ENCODE data around the gene FOXC2.

Gene FOXC2

GRCh38 chr16:86566601-86566965 is at the start of gene FOXC2:
TSS of gene FOXC2 (plus strand) at chr16:86566829. CDS start at chr16:86567336, 507 bp downstream.
- DNase-seq (ENCODE audit: low read depth in 2 of 2) = peak; percentile 57 to 58

GRCh38 chr16:86517033-86517432 is 49.6 kb upstream of the FOXC2 start:
- DNase-seq (ENCODE audit: low read depth in 2 of 2) = no peak

- DNase-seq (ENCODE audit: low read depth in 2 of 2) = no peak
These were observed 48.9 kb upstream of the FOXC2 start for GRCh38 chr16:86517652-86518258.

- DNase-seq (ENCODE audit: low read depth in 2 of 2) = no peak
These were observed 47.5 kb upstream of the FOXC2 start for GRCh38 chr16:86519007-86519648.

GRCh38 chr16:86519649-86520316 is 46.8 kb upstream of the FOXC2 start:
- DNase-seq (ENCODE audit: low read depth in 2 of 2) = peak; percentile 38 to 43

GRCh38 chr16:86520317-86521210 is 46.1 kb upstream of the FOXC2 start:
- no peak for DNase-seq (ENCODE audit: low read depth in 2 of 2)

- DNase-seq (ENCODE audit: low read depth in 2 of 2) = no peak
These were observed 45.1 kb upstream of the FOXC2 start for GRCh38 chr16:86521236-86522197.

GRCh38 chr16:86522634-86523033 is 44.0 kb upstream of the FOXC2 start:
- no peak for DNase-seq (ENCODE audit: low read depth in 2 of 2)

- no peak for DNase-seq (ENCODE audit: low read depth in 2 of 2)
These were observed 43.4 kb upstream of the FOXC2 start for GRCh38 chr16:86523166-86523740.

- DNase-seq (ENCODE audit: low read depth in 2 of 2) = no peak
These were observed 42.6 kb upstream of the FOXC2 start for GRCh38 chr16:86524029-86524428.

GRCh38 chr16:86525696-86526095 is 40.9 kb upstream of the FOXC2 start:
- no peak for DNase-seq (ENCODE audit: low read depth in 2 of 2)

- DNase-seq (ENCODE audit: low read depth in 2 of 2) = no peak
These were observed 39.3 kb upstream of the FOXC2 start for GRCh38 chr16:86527366-86527765.

- DNase-seq (ENCODE audit: low read depth in 2 of 2) = no peak
These were observed 38.3 kb upstream of the FOXC2 start for GRCh38 chr16:86528061-86528929.

- no peak for DNase-seq (ENCODE audit: low read depth in 2 of 2)
These were observed 37.5 kb upstream of the FOXC2 start for GRCh38 chr16:86529160-86529559.

GRCh38 chr16:86530251-86531190 is 36.1 kb upstream of the FOXC2 start:
- DNase-seq (ENCODE audit: low read depth in 2 of 2) = no peak

- no peak for DNase-seq (ENCODE audit: low read depth in 2 of 2)
These were observed 35.5 kb upstream of the FOXC2 start for GRCh38 chr16:86531191-86531545.

- DNase-seq (ENCODE audit: low read depth in 2 of 2) = no peak
These were observed 34.7 kb upstream of the FOXC2 start for GRCh38 chr16:86531641-86532525.

- DNase-seq (ENCODE audit: low read depth in 2 of 2) = no peak
These were observed 34.2 kb upstream of the FOXC2 start for GRCh38 chr16:86532526-86532815.

Data from stimulated activated CD4-positive, alpha-beta T cell treated with anti-CD3 and anti-CD28 coated beads, Interleukin-4, amount 100 ng/mL, for 48 hours (primary cell).